ENCODE measurements around the gene GPR108. TPM values are rescaled to one million over a fixed set of nuclear protein-coding genes. Genes with fewer than 3 reads are reported as not detected.

Gene GPR108
- total RNA-seq, 1 experiment from 2014 or later = 53.6 TPM

DNA sequence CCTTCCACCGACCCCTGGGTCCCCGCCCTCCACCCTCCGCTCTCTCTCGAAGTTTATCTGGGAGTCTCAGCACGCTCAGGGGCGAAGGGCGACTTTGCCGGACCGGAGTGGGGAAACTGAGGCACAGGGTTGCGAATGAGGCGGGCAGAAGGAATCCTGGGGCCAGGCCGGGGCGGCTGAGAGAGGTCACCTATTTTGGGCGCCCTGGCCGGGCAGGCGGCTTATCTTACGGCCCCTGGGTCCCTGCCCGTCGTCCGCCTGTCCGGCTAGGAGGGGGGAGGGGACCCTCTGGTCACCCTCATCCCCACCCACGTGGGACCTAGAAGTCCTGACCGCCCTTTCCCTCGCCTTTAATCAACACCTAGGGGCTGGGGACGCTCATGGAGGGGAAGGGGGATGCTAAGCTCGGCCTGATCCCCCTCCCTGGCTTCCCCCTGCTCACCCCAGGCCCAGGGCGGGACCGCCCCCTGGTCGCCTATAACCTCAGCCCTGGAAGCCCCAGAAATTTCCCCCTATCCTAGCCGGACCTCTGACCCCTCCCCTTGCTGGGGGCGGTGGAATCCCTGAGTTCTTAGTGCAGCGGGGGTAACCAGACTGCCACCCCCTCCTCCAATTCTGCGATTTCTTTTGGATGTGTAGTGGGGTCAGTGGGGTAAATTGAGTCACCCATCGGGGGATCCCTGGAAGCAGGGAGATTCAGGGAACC lies 2.7 kb upstream of the GPR108 start:
- intact Hi-C loops (cut with micrococcal nuclease; ENCODE audit: unreplicated experiment) = no loop called here
- Histone ChIP-seq H3K9me3 (no peaks in the 10 kb centered on the region), H3K27me3 (replicated peaks; ENCODE audit: control insufficient read depth, insufficient read depth, low read length) (no peaks in the 10 kb centered on the region), H3K4me3 (ENCODE audit: low read depth, low read length) (peak overlapping the region; percentile 95), H3K36me3 (ENCODE audit: control insufficient read depth, insufficient read depth, low read length) (peaks cover 10% of the 10 kb centered on the region), H3K4me1 (peaks cover 20% of the 10 kb centered on the region)
- no peaks in the 10 kb centered on the region for H3K27me3 Mint-ChIP-seq (ENCODE audit: insufficient read depth, unreplicated experiment)
- DNase-seq = peak in 1 of 2 experiments; percentile 47
- H3K36me3 Mint-ChIP-seq (ENCODE audit: insufficient read depth, unreplicated experiment) = peaks cover 78% of the 10 kb centered on the region
- peak overlapping the region; percentile 78 for H3K4me3 Mint-ChIP-seq (ENCODE audit: unreplicated experiment)
- peak overlapping the region; percentile 99 for H3K27ac Mint-ChIP-seq (ENCODE audit: unreplicated experiment)
- POLR2A ChIA-PET = interaction anchor here (0.6 to 1.0 kb wide), 2 partner anchors 13 to 49 kb away, joined by 4 to 11 read pairs; no protein-coding TSS in a partner anchor
- peaks cover 26% of the 10 kb centered on the region for H3K4me1 Mint-ChIP-seq (ENCODE audit: low read depth, unreplicated experiment)
- TF ChIP-seq, protein P1, sequence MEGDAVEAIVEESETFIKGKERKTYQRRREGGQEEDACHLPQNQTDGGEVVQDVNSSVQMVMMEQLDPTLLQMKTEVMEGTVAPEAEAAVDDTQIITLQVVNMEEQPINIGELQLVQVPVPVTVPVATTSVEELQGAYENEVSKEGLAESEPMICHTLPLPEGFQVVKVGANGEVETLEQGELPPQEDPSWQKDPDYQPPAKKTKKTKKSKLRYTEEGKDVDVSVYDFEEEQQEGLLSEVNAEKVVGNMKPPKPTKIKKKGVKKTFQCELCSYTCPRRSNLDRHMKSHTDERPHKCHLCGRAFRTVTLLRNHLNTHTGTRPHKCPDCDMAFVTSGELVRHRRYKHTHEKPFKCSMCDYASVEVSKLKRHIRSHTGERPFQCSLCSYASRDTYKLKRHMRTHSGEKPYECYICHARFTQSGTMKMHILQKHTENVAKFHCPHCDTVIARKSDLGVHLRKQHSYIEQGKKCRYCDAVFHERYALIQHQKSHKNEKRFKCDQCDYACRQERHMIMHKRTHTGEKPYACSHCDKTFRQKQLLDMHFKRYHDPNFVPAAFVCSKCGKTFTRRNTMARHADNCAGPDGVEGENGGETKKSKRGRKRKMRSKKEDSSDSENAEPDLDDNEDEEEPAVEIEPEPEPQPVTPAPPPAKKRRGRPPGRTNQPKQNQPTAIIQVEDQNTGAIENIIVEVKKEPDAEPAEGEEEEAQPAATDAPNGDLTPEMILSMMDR (IDR thresholded peaks at IDR 0.05; ENCODE audit: insufficient read depth in 1 of 2, low read depth in 1 of 2, low read length in 1 of 2, severe bottlenecking in 1 of 2, unreplicated experiment in 1 of 2) = no peak
- H3K9me3 Mint-ChIP-seq (ENCODE audit: unreplicated experiment) = no peaks in the 10 kb centered on the region
- no TSS peak for BruUV-seq (replicated peaks)
- CTCF ChIA-PET = interaction anchor here (1.1 kb wide), 1 partner anchor 13 kb away, joined by 3 read pairs; no protein-coding TSS in a partner anchor

DNA sequence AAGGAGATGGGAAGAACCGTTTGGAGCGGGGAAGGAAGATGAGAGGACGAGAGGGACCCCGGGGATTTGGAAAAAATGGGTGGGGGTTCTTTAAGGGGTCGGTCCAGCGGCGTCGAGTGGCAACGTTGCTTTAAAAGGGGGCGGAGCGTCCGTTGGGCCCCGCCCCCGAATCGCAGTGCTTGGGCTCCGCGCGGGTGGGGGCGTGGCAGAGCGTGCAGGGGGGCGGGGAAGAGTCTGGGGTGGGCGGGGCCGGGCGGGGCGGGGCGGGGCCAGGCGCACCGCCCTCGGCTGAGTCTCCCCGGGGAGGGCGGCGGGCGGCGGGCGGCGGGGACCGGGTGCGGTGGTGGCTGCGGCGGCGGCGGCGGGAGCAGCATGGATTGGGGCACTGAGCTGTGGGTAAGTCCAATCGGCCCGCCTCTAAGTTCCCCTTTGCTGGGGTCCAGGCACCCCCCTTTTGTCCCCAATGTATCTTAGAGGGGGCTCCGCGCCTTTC lies 2.1 kb upstream of the GPR108 start, which contains the start of gene TRIP10:
Gene TRIP10 (plus strand): TSS at position 291 of the 493 bp plus-strand sequence. CDS start 82 bp downstream, at position 373.
- Histone ChIP-seq H3K4me1 (peaks cover 20% of the 10 kb centered on the region), H3K4me3 (ENCODE audit: low read depth, low read length) (peak within 1 kb of the TSS; percentile 95), H3K27me3 (replicated peaks; ENCODE audit: control insufficient read depth, insufficient read depth, low read length) (no peaks in the 10 kb centered on the region), H3K36me3 (ENCODE audit: control insufficient read depth, insufficient read depth, low read length) (peaks cover 10% of the 10 kb centered on the region), H3K9me3 (no peaks in the 10 kb centered on the region)
- Mint-ChIP-seq H3K4me3 (ENCODE audit: unreplicated experiment) (peak within 1 kb of the TSS; percentile 78), H3K27me3 (ENCODE audit: insufficient read depth, unreplicated experiment) (no peaks in the 10 kb centered on the region), H3K4me1 (ENCODE audit: low read depth, unreplicated experiment) (peaks cover 24% of the 10 kb centered on the region), H3K27ac (ENCODE audit: unreplicated experiment) (peak within 1 kb of the TSS; percentile 99), H3K36me3 (ENCODE audit: insufficient read depth, unreplicated experiment) (peaks cover 72% of the 10 kb centered on the region), H3K9me3 (ENCODE audit: unreplicated experiment) (no peaks in the 10 kb centered on the region)
- BruUV-seq (replicated peaks) = no TSS peak
- intact Hi-C loops (cut with micrococcal nuclease; ENCODE audit: unreplicated experiment) = no loop called here
- POLR2A ChIA-PET = interaction anchor here (1.0 kb wide), 1 partner anchor 13 kb away, joined by 11 read pairs; no protein-coding TSS in a partner anchor
- CTCF ChIA-PET = interaction anchor here (1.1 to 2.3 kb wide), 2 partner anchors 13 to 124 kb away, joined by 3 to 27 read pairs; no protein-coding TSS in a partner anchor
- TF ChIP-seq, protein P1 (IDR thresholded peaks at IDR 0.05; ENCODE audit: insufficient read depth in 1 of 2, low read depth in 1 of 2, low read length in 1 of 2, severe bottlenecking in 1 of 2, unreplicated experiment in 1 of 2) = no peak
- peak; percentile 76 to 81 for DNase-seq

GRCh38 chr19:6738787-6739389 lies 1.5 kb upstream of the GPR108 start:
- Mint-ChIP-seq H3K36me3 (ENCODE audit: insufficient read depth, unreplicated experiment) (peaks cover 66% of the 10 kb centered on the region), H3K4me1 (ENCODE audit: low read depth, unreplicated experiment) (peaks cover 19% of the 10 kb centered on the region), H3K27ac (ENCODE audit: unreplicated experiment) (peak overlapping the region; percentile 99), H3K9me3 (ENCODE audit: unreplicated experiment) (no peaks in the 10 kb centered on the region), H3K4me3 (ENCODE audit: unreplicated experiment) (peak overlapping the region; percentile 78), H3K27me3 (ENCODE audit: insufficient read depth, unreplicated experiment) (no peaks in the 10 kb centered on the region)
- DNase-seq = no peak
- intact Hi-C loops (cut with micrococcal nuclease; ENCODE audit: unreplicated experiment) = loop anchor here (1.0 kb wide), 2 partner anchors 14 to 27 kb away; no protein-coding TSS in a partner anchor
- TF ChIP-seq, protein P1 (IDR thresholded peaks at IDR 0.05; ENCODE audit: insufficient read depth in 1 of 2, low read depth in 1 of 2, low read length in 1 of 2, severe bottlenecking in 1 of 2, unreplicated experiment in 1 of 2) = no peak
- ChIA-PET POLR2A (interaction anchor here (0.6 to 1.9 kb wide), 3 partner anchors 14 to 152 kb away, joined by 11 to 27 read pairs (median 14); no protein-coding TSS in a partner anchor), CTCF (interaction anchor here (1.1 to 2.3 kb wide), 6 partner anchors 10 to 222 kb away, joined by 3 to 29 read pairs (median 5); partner anchors contain the start of genes SH2D3A and TNFSF9)
- BruUV-seq (replicated peaks) = TSS peak; percentile 58
- Histone ChIP-seq H3K36me3 (ENCODE audit: control insufficient read depth, insufficient read depth, low read length) (peaks cover 10% of the 10 kb centered on the region), H3K4me1 (peaks cover 20% of the 10 kb centered on the region), H3K9me3 (no peaks in the 10 kb centered on the region), H3K4me3 (ENCODE audit: low read depth, low read length) (peak overlapping the region; percentile 38), H3K27me3 (replicated peaks; ENCODE audit: control insufficient read depth, insufficient read depth, low read length) (no peaks in the 10 kb centered on the region)

Measured in Caco-2 (cell line).